GM12872 (cell line): Measurements from ENCODE around the gene SUN1.

ENCODE experiments used
- TF ChIP-seq, protein P1 (sequence below): IDR thresholded peaks from 3 replicates; pipeline ENCODE4 v1.5.1; 2011; ENCODE audit warnings: low read depth, mild to moderate bottlenecking, low read length, moderate library complexity; ENCODE audit not compliant: insufficient read depth

SUN1 gene

DNA sequence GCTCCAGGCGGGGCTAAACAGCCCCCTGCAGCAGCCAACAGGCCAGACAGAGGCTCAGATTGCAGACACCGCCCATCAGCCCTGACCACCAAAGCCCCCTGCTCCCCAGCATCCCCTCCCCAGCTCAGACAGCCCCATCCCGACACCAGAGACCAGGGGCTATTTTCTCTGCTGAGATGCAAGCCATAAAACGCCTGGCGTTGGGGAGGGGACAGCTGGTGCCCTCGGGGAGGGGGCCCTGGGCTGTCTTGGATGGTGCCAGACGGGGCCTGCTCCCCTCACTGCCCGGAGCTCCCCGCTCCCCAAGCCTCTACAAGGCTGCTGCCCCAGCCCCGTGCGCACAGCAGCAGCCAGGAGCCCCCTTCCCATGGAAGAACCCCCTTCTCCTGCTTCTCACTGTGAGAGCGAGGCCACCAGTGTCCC is 75.9 kb downstream of the SUN1 start:
- TF ChIP-seq, protein P1, sequence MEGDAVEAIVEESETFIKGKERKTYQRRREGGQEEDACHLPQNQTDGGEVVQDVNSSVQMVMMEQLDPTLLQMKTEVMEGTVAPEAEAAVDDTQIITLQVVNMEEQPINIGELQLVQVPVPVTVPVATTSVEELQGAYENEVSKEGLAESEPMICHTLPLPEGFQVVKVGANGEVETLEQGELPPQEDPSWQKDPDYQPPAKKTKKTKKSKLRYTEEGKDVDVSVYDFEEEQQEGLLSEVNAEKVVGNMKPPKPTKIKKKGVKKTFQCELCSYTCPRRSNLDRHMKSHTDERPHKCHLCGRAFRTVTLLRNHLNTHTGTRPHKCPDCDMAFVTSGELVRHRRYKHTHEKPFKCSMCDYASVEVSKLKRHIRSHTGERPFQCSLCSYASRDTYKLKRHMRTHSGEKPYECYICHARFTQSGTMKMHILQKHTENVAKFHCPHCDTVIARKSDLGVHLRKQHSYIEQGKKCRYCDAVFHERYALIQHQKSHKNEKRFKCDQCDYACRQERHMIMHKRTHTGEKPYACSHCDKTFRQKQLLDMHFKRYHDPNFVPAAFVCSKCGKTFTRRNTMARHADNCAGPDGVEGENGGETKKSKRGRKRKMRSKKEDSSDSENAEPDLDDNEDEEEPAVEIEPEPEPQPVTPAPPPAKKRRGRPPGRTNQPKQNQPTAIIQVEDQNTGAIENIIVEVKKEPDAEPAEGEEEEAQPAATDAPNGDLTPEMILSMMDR, result no peak

DNA sequence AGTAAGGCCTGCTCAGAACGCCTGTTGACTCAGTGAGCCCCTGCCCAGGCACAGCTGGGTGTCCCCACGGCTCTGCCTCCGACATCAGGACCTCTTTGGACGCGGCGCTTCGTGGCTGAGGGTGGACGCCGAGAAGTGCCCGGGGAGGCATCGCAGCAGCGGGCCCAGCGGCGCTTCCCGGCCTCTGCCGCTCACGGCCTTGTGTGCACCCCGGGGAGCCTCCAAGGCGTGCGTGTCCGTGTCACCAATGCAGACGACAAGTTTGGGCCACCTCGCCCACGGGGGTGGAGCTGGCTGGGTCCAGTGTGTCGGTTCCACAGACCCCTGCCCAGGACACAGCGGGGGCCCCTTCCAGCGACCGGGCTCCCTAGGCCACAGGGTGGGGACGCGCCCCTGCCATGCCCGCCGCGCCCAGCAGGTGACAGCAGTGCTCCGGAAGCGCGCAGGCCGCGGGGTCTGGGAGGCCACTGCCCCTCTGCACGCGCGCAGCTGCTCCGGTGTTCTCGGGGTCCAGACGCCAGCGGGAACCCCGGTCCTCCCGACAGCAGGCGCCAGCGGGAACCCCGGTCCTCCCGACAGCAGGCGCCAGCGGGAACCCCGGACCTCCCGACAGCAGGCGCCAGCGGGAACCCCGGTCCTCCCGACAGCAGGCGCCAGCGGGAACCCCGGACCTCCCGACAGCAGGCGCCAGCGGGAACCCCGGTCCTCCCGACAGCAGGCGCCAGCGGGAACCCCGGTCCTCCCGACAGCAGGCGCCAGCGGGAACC is 76.5 kb downstream of the SUN1 start:
- TF ChIP-seq, protein P1, result peak; percentile 93

DNA sequence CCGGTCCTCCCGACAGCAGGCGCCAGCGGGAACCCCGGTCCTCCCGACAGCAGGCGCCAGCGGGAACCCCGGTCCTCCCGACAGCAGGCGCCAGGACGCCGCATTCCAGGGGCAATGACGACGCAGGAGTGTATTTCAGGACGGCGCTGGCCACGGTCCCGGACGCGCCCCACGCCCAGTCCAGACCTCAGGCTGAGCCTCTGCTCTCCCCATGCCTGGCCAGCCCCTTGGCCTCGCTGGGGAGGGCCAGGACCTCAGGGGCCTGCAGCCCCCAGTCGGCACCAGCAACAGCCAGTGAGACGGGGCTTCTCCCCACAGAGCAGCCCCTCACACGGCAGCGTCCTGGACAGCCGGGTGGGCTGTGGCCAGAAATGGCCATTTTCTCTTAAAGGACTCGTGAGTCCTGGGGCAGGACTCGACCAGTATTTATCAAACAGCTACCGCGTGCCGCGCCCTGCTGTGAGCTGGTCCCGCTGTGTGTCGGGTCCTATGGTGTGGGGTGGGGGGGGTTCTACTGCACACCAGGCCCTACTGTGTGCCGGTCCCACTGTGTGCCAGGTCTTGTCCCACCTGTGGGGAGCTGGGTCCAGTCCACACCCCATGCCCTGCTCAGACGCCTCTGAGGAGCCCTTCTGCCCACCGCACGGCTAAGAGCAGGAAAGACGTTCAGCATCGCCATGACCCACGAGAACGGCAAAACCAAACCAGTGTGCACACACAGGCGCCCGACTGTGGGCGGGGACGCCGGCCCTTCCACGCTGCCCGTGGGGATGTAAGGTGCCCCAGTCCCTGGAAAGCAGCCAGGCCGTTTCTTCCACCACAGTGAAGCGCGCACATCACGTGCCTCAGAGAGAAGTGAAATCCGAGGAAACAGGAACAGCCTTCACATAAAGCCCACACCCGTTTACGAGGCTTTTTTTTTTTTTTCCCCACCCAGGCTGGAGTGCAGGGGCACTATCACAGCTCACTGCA is 77.4 kb downstream of the SUN1 start:
- TF ChIP-seq, protein P1, result no peak

DNA sequence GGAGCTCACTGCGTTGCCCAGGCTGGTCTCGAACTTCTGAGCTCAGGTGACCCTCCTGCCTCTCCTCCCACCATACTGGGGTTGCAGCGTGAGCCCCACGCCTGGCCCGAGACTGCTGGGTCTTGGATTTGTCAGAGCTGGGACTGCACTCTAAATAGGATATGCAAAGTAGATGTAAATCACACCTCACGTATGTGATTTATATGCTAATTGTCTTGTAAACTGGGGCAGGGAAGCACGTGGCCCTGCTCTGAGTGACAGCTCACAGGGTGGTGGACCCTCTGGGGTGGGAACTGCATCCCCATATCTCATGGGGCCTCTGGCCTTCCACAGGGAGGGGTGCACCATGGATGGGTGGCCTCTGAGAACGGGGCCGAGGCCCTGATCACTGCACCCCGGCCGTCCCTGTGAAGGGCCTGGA is 78.2 kb downstream of the SUN1 start:
- TF ChIP-seq, protein P1, result no peak

DNA sequence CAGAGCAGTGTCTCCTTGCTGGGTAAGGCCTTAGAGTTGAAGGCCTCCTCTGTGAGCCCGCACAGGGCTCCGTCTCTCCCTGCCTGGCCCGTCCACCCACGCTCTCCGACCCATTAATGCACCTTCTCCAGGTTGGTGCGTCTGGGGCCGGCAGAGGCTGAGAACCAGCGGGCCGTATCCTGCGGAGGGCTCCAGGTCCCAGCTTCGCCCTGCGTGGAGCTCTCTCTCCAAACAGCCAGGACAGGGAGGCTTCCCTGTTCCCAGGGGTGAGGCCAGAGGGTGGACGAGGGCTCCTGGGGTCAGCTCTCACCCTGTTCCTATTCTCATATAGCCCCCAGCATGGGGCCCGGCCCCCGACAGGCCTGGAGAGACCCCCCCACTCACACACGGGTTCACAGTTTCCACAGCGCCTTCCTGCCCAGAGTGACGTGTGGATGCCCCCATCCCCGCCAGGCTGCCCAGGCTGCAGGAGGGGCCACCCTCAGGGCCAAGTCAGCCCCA is 78.7 kb downstream of the SUN1 start:
- TF ChIP-seq, protein P1, result no peak

DNA sequence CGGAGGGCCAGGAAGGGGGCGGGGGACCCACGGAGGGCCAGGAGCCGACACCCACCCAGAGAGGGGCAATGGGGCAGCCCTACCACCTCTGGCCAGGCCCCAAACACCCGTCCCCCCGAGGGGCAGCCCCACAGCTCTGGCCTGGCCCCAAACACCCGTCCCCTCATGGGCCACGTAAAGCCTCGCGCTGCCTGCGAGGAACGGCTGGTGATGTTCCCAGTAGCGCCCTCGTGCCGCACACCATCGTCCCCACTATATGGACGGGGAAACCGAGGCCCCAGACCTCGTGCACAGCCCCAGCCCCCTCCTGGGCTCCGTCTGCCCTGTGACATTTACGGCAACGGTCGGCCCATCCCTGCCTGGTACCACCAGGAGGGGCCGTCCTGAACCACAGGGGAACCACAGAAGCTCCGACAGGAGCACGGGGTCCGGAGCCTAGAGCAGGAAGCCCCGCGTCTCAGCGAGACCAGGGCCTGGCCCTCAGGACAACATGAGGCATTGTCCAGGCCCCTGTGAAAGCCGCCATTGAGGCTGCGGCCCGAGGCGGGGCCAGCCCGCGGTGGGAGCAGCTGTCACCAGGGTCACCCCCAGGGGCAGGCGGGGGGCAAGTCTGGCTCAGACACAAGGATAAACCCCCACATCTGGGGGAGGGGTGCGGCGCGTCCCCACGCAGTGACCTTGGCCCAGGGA is 79.7 kb downstream of the SUN1 start:
- TF ChIP-seq, protein P1, result no peak
